K562 treated with DMSO at 1 percent for 48 hours (cell line): ENCODE measurements around the gene PIM1. TPM values are rescaled to one million over a fixed set of nuclear protein-coding genes. Genes with fewer than 3 reads are reported as not detected.

Source experiments
- total RNA-seq: library from RNA; unstranded; fragments of 300-600 nt; gene quantifications from 2 replicates; pipeline ENCODE4 v1.2.3, GENCODE V29; 2022; ENCODE audit warnings: low replicate concordance; ENCODE audit errors: extremely low read depth

PIM1 gene
- 492 and 623 TPM in 2 replicates for total RNA-seq

GRCh38 chr6:37169496-37170272, at the start of gene PIM1:
PIM1 (plus strand) TSS chr6:37170152; CDS start chr6:37170576, 424 bp downstream.

Other genes with a start within 250 kb of the PIM1 start
- not detected in 2 replicates for gene PI16, start 215.4 kb upstream of the PIM1 start, total RNA-seq
- not detected in 2 replicates for gene MTCH1, start 184.0 kb upstream of the PIM1 start, total RNA-seq
- not detected in 2 replicates for gene FGD2, start 164.5 kb upstream of the PIM1 start, total RNA-seq
- not detected in 2 replicates for gene TBC1D22B, start 87.6 kb downstream of the PIM1 start, total RNA-seq
- not detected in 2 replicates for gene TMEM217, start 88.0 kb downstream of the PIM1 start, total RNA-seq
- gene RNF8, start 183.8 kb downstream of the PIM1 start, total RNA-seq = not detected in 2 replicates